Astrocyte (in vitro differentiated cells and primary cell): ENCODE results near the gene GSTA5. TPM values are rescaled to one million over a fixed set of nuclear protein-coding genes. Genes with fewer than 3 reads are reported as not detected.

Experiments used
- total RNA-seq: library from RNA; stranded (reverse); gene quantifications from 2 replicates; pipeline ENCODE4 v1.2.1, GENCODE V29; 2021

GSTA5 gene
- total RNA-seq, 1 donor from 2014 or later: not detected

Other genes starting within 250 kb of the GSTA5 start
- 26.1 and 29.7 TPM in 2 replicates for gene TMEM14A, start 169.7 kb downstream of the GSTA5 start, total RNA-seq
- not detected in 2 replicates for gene GSTA2, start 77.3 kb downstream of the GSTA5 start, total RNA-seq
- 0.38 and 0.39 TPM in 2 replicates for gene GSTA1, start 37.0 kb downstream of the GSTA5 start, total RNA-seq
- gene GSTA3, start 68.9 kb upstream of the GSTA5 start, total RNA-seq: not detected in 2 replicates
- 10.9 and 12.0 TPM in 2 replicates for gene GSTA4, start 154.5 kb upstream of the GSTA5 start, total RNA-seq
- 15.6 and 17.4 TPM in 2 replicates for gene CILK1, start 221.0 kb upstream of the GSTA5 start, total RNA-seq
- gene FBXO9, start 224.6 kb upstream of the GSTA5 start, total RNA-seq: 72.6 and 80.2 TPM in 2 replicates